HL-60 (cell line): Measurements from ENCODE around the gene KLF6.

Source experiments
- DNase-seq, 2 experiments: peaks; one replicate each; pipeline ENCODE4 v3.0.0-alpha.2; 2010 to 2020; ENCODE audit warnings: low read depth in 1 of 2, low spot score in 1 of 2
- H3K27ac ChIP-seq: fragments of 250-450 bp; sonication (Bioruptor Pico); replicated peaks from 2 replicates; pipeline ENCODE4 v1.5.1; 2020; ENCODE audit warnings: mild to moderate bottlenecking, moderate library complexity
- H3K27me3 ChIP-seq: fragments of 250-450 bp; sonication (Bioruptor Pico); 2 replicates; pipeline ENCODE4 v1.5.1; 2021; ENCODE audit warnings: mild to moderate bottlenecking, moderate library complexity; ENCODE audit not compliant: insufficient read depth, poor library complexity, severe bottlenecking
- H3K4me3 ChIP-seq: replicated peaks from 2 replicates; pipeline ENCODE4 v1.5.1; 2011; ENCODE audit warnings: mild to moderate bottlenecking, control low read depth, low read length; ENCODE audit not compliant: insufficient read depth
- GABPA ChIP-seq: IDR thresholded peaks from 2 replicates; pipeline ENCODE4 v1.6.1; 2012; ENCODE audit warnings: low read depth
- POLR2AphosphoS5 ChIP-seq: IDR thresholded peaks from 2 replicates; pipeline ENCODE4 v1.6.1; 2012; ENCODE audit warnings: low read depth
- SPI1 ChIP-seq: IDR thresholded peaks from 2 replicates; pipeline ENCODE4 v1.6.1; 2012; ENCODE audit warnings: low read depth, mild to moderate bottlenecking, borderline replicate concordance
- TF ChIP-seq, protein P1 (sequence below): IDR thresholded peaks from one replicate; pipeline ENCODE4 v1.5.1; 2011; ENCODE audit warnings: low read length, control low read depth, inconsistent platforms; ENCODE audit not compliant: insufficient read depth
- TF ChIP-seq, protein P2 (sequence below): IDR thresholded peaks from 2 replicates; pipeline ENCODE4 v1.6.1; 2012; ENCODE audit warnings: low read depth; ENCODE audit not compliant: insufficient replicate concordance

The KLF6 gene

DNA sequence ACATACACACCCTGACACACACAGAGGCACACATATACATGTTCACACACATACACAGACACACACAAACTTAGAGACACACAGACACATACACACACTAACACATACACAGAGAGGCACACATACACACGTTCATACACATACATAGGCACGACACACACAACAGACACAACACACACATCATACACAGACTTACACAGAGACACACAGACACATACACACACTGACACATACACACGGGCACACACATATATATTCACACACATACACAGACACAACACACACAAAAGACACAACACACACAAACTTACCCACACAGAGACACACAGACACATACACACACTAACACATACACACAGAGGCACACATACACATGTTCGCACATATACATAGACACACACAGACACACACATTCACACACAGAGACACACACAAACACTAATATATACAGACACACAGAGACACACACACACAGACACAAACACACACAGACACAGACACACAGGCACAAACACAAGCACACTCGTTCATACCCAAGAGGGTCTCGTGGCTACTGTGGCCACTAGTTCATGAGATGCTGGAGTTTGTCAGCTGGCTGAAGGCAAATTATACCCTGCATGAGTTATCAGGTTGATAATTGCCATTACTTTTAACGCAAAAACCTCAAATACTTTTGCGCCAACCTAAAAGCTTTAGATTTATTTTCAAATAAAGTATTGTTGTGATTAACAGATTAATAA, 17.7 kb upstream of the KLF6 start:
- no peak for DNase-seq
- Histone ChIP-seq H3K4me3 (no peak overlapping the region), H3K27ac (peak overlapping the region; percentile 82), H3K27me3 (no peaks in the 10 kb centered on the region)
- TF ChIP-seq GABPA (no peak), SPI1 (no peak), POLR2AphosphoS5 (no peak)
- TF ChIP-seq, protein P1, sequence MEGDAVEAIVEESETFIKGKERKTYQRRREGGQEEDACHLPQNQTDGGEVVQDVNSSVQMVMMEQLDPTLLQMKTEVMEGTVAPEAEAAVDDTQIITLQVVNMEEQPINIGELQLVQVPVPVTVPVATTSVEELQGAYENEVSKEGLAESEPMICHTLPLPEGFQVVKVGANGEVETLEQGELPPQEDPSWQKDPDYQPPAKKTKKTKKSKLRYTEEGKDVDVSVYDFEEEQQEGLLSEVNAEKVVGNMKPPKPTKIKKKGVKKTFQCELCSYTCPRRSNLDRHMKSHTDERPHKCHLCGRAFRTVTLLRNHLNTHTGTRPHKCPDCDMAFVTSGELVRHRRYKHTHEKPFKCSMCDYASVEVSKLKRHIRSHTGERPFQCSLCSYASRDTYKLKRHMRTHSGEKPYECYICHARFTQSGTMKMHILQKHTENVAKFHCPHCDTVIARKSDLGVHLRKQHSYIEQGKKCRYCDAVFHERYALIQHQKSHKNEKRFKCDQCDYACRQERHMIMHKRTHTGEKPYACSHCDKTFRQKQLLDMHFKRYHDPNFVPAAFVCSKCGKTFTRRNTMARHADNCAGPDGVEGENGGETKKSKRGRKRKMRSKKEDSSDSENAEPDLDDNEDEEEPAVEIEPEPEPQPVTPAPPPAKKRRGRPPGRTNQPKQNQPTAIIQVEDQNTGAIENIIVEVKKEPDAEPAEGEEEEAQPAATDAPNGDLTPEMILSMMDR, result no peak
- TF ChIP-seq, protein P2, sequence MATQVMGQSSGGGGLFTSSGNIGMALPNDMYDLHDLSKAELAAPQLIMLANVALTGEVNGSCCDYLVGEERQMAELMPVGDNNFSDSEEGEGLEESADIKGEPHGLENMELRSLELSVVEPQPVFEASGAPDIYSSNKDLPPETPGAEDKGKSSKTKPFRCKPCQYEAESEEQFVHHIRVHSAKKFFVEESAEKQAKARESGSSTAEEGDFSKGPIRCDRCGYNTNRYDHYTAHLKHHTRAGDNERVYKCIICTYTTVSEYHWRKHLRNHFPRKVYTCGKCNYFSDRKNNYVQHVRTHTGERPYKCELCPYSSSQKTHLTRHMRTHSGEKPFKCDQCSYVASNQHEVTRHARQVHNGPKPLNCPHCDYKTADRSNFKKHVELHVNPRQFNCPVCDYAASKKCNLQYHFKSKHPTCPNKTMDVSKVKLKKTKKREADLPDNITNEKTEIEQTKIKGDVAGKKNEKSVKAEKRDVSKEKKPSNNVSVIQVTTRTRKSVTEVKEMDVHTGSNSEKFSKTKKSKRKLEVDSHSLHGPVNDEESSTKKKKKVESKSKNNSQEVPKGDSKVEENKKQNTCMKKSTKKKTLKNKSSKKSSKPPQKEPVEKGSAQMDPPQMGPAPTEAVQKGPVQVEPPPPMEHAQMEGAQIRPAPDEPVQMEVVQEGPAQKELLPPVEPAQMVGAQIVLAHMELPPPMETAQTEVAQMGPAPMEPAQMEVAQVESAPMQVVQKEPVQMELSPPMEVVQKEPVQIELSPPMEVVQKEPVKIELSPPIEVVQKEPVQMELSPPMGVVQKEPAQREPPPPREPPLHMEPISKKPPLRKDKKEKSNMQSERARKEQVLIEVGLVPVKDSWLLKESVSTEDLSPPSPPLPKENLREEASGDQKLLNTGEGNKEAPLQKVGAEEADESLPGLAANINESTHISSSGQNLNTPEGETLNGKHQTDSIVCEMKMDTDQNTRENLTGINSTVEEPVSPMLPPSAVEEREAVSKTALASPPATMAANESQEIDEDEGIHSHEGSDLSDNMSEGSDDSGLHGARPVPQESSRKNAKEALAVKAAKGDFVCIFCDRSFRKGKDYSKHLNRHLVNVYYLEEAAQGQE, result no peak

DNA sequence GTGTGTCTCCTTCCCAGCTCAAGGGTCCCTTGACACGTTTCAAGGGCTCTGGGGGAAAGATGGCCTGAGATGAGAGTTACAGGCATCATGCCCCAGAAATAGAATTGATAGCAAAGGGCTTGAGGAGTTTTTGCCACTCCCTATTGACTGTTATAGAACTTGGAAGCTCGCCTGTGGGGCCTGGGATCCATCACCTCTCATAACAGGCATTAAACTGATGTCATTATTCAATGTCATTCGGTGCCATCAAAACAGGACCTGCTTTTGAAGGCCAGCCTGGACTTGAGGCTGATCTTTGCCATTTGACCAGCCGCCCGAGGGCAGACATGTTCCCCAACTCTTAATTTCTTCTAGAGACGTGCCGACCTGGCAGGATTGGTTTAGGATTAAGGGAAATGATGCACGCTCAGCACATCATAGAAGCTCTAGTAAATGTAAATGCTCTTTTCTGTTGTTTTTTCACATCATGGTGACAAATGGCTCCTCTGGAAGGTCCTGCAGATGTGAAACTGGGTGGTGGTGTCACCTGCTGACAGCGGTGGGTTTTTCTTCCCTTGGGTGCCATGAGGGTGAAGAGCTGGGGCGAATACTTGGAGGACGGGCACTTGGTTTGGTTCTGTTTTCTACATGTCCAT, 16.7 kb upstream of the KLF6 start:
- TF ChIP-seq, protein P2, result no peak
- TF ChIP-seq SPI1 (no peak), GABPA (no peak), POLR2AphosphoS5 (no peak)
- TF ChIP-seq, protein P1, result no peak
- H3K27ac ChIP-seq, result no peak overlapping the region
- no peak for DNase-seq
- H3K4me3 ChIP-seq, result no peak overlapping the region
- no peaks in the 10 kb centered on the region for H3K27me3 ChIP-seq

DNA sequence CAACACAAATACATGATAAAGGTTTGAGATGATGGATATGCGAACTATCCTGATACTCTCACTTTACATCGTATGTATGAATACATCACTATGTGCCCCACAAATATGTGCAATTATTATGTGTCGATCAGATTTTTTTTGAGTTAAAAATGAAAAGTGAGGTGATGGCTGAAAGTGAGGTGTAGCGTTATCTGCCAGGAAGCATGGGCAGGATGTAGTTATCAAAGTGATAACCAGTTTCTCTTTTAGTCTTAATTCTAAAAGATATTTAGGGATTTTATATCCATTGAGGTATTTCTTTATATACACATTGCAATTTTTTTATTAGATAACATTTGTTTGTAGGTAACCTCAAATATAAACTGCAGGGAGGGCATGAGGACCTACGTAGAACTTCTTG, 15.6 kb upstream of the KLF6 start:
- no peak overlapping the region for H3K27ac ChIP-seq
- TF ChIP-seq POLR2AphosphoS5 (no peak), GABPA (no peak), SPI1 (no peak)
- TF ChIP-seq, protein P1, result no peak
- TF ChIP-seq, protein P2, result no peak
- H3K4me3 ChIP-seq, result no peak overlapping the region
- DNase-seq, result no peak
- H3K27me3 ChIP-seq, result no peaks in the 10 kb centered on the region
